Loucy (cell line): ENCODE results near the gene SFXN3.

Experiments used
- H2AFZ ChIP-seq: fragments of 200-600 bp; sonication (generic); 2 replicates; pipeline ENCODE4 v1.6.0; 2016; ENCODE audit warnings: antibody characterized with exemption, mild to moderate bottlenecking, low read length, moderate library complexity
- H3F3A ChIP-seq: fragments of 200-600 bp; 2 replicates; pipeline ENCODE4 v1.6.0; 2016; ENCODE audit warnings: antibody characterized with exemption, low read depth, mild to moderate bottlenecking
- H3K27me3 ChIP-seq: fragments of 200-600 bp; sonication (generic); 2 replicates; pipeline ENCODE4 v1.6.1; 2014; ENCODE audit warnings: low read length, mild to moderate bottlenecking; ENCODE audit not compliant: insufficient read depth, poor library complexity, severe bottlenecking
- H3K36me3 ChIP-seq: fragments of 200-600 bp; sonication (generic); 2 replicates; pipeline ENCODE4 v1.6.1; 2016; ENCODE audit warnings: low read length; ENCODE audit not compliant: insufficient read depth
- H3K4me1 ChIP-seq: fragments of 200-600 bp; sonication (generic); 2 replicates; pipeline ENCODE4 v1.5.1; 2014; ENCODE audit warnings: low read length, mild to moderate bottlenecking; ENCODE audit not compliant: insufficient read depth, poor library complexity, severe bottlenecking
- H3K4me2 ChIP-seq: fragments of 200-600 bp; sonication (generic); 2 replicates; pipeline ENCODE4 v1.6.0; 2014; ENCODE audit warnings: antibody characterized with exemption, low read length, low read depth, mild to moderate bottlenecking; ENCODE audit not compliant: poor library complexity, severe bottlenecking
- H3K4me3 ChIP-seq: fragments of 200-600 bp; sonication (generic); 2 replicates; pipeline ENCODE4 v1.5.1; 2014; ENCODE audit warnings: low read length, mild to moderate bottlenecking, mixed read lengths; ENCODE audit not compliant: poor library complexity, severe bottlenecking
- H3K79me2 ChIP-seq: fragments of 200-600 bp; sonication (generic); 2 replicates; pipeline ENCODE4 v1.6.1; 2014; ENCODE audit warnings: low read length; ENCODE audit not compliant: insufficient read depth
- H3K9ac ChIP-seq: fragments of 200-600 bp; sonication (generic); 2 replicates; pipeline ENCODE4 v1.6.0; 2014; ENCODE audit warnings: mild to moderate bottlenecking, low read depth, low read length, moderate library complexity; ENCODE audit not compliant: poor library complexity, severe bottlenecking
- H3K9me2 ChIP-seq: fragments of 200-600 bp; sonication (generic); replicated peaks from 2 replicates; pipeline ENCODE4 v1.6.1; 2016; ENCODE audit warnings: low read depth, low read length, mixed read lengths
- H3K9me3 ChIP-seq: fragments of 200-600 bp; sonication (generic); 2 replicates; pipeline ENCODE4 v1.6.1; 2014; ENCODE audit warnings: mild to moderate bottlenecking, antibody characterized with exemption, low read length, low read depth; ENCODE audit not compliant: insufficient read depth
- H4K20me1 ChIP-seq: fragments of 200-600 bp; sonication (generic); 2 replicates; pipeline ENCODE4 v1.6.0; 2014; ENCODE audit warnings: antibody characterized with exemption, low read length, mild to moderate bottlenecking; ENCODE audit not compliant: insufficient read depth, poor library complexity, severe bottlenecking
- EZH2phosphoT487 ChIP-seq: fragments of 200-600 bp; IDR thresholded peaks from 2 replicates; pipeline ENCODE4 v1.6.1; 2018; ENCODE audit warnings: antibody characterized with exemption, mild to moderate bottlenecking, moderate library complexity, borderline replicate concordance
- TF ChIP-seq, protein P1 (sequence below): fragments of 200-600 bp; sonication (generic); conservative IDR thresholded peaks from 2 replicates; pipeline ENCODE4 v1.5.1; 2014; ENCODE audit warnings: mild to moderate bottlenecking, antibody characterized with exemption, low read length

Gene SFXN3

DNA sequence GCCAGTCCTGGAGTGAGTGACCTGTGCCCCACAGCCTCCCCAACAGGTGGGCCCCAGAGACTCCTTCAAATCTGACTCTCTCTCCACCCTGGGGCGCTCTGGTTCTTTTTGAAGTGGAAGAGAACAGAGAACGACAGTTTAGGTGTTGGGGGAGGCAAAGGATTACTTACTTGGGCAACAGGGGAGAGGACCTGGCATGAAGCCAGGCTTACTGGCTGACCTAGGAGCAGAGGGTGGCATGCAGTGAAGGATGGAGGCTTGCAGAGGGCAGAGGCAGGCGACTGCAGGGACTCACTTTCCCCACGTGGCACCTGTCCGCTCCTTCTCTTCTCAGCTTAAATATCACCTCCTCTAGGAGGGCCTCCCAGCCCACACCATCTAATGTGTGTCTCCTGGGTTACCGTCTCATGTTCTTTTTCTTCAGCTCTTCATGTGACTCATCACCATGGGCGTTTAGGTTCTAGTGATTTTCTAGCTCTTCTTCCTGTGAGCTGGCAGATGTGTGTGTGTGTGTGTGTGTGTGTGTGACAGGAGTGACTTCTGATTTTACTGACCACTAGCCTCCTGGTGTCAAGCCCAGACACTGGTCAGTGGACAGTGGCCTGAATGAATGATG is 16.0 kb upstream of the SFXN3 start:
- Histone ChIP-seq H3F3A (no peaks in the 10 kb centered on the region), H3K9me3 (no peaks in the 10 kb centered on the region), H3K79me2 (no peaks in the 10 kb centered on the region), H3K27me3 (no peaks in the 10 kb centered on the region), H3K36me3 (no peaks in the 10 kb centered on the region), H3K9me2 (no peaks in the 10 kb centered on the region), H3K4me2 (no peak overlapping the region), H4K20me1 (no peaks in the 10 kb centered on the region), H3K9ac (no peak overlapping the region), H2AFZ (no peak overlapping the region), H3K4me1 (no peaks in the 10 kb centered on the region), H3K4me3 (no peak overlapping the region)
- TF ChIP-seq, protein P1, sequence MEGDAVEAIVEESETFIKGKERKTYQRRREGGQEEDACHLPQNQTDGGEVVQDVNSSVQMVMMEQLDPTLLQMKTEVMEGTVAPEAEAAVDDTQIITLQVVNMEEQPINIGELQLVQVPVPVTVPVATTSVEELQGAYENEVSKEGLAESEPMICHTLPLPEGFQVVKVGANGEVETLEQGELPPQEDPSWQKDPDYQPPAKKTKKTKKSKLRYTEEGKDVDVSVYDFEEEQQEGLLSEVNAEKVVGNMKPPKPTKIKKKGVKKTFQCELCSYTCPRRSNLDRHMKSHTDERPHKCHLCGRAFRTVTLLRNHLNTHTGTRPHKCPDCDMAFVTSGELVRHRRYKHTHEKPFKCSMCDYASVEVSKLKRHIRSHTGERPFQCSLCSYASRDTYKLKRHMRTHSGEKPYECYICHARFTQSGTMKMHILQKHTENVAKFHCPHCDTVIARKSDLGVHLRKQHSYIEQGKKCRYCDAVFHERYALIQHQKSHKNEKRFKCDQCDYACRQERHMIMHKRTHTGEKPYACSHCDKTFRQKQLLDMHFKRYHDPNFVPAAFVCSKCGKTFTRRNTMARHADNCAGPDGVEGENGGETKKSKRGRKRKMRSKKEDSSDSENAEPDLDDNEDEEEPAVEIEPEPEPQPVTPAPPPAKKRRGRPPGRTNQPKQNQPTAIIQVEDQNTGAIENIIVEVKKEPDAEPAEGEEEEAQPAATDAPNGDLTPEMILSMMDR = no peak
- no peak for TF ChIP-seq EZH2phosphoT487

DNA sequence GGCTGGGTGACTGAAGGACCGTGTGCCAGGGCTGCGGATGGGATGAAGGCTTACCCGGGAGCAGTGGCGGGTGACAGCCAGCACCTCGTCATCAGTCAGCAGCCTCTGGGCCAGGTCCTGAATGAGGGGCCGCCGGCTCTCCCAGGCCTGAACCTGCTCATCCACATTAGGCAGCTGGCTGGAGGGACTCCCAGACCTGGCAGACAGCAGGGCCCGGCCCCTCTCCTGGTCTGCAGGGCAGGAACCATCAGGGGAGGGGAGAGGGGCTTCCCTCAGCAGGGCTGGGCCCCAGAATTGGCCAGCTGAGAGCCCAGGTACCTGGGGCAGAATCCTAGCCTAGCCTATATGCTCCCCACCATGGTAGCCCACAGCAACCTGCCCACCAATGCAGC is 15.5 kb upstream of the SFXN3 start:
- Histone ChIP-seq H3K9ac (no peak overlapping the region), H3K36me3 (no peaks in the 10 kb centered on the region), H3K9me3 (no peaks in the 10 kb centered on the region), H3K79me2 (no peaks in the 10 kb centered on the region), H3K4me1 (no peaks in the 10 kb centered on the region), H3K27me3 (no peaks in the 10 kb centered on the region), H3K9me2 (no peaks in the 10 kb centered on the region), H4K20me1 (no peaks in the 10 kb centered on the region), H3F3A (no peaks in the 10 kb centered on the region; the same call in 1 of the 2 replicates), H2AFZ (no peak overlapping the region), H3K4me3 (no peak overlapping the region), H3K4me2 (no peak overlapping the region)
- TF ChIP-seq, protein P1 = no peak
- no peak for TF ChIP-seq EZH2phosphoT487

GRCh38 chr10:101016814-101017213 is 14.2 kb upstream of the SFXN3 start:
- Histone ChIP-seq H3K27me3 (no peaks in the 10 kb centered on the region), H4K20me1 (no peaks in the 10 kb centered on the region), H3K36me3 (no peaks in the 10 kb centered on the region), H3K9ac (no peak overlapping the region), H3K4me3 (no peak overlapping the region), H2AFZ (no peak overlapping the region), H3K9me2 (no peaks in the 10 kb centered on the region), H3K4me2 (no peak overlapping the region), H3K4me1 (no peaks in the 10 kb centered on the region), H3K9me3 (no peaks in the 10 kb centered on the region), H3F3A (no peaks in the 10 kb centered on the region; the same call in 1 of the 2 replicates), H3K79me2 (no peaks in the 10 kb centered on the region)
- TF ChIP-seq EZH2phosphoT487 = no peak
- TF ChIP-seq, protein P1 = no peak
